Peyer's patch (tissue), 4 donors: Measurements from ENCODE around the gene TMIGD3. TPM values are rescaled to one million over a fixed set of nuclear protein-coding genes. Genes with fewer than 3 reads are reported as not detected.
"Not testable (repeated sequence)": the region's sequence is repeated elsewhere in the genome, so short reads cannot be mapped to it uniquely, and the experiment has no call there.

Source experiments
- DNase-seq, 3 donors: peaks; one replicate each; pipeline ENCODE4 v3.0.0-alpha.2; 2017 to 2019
- H3K27ac ChIP-seq, 4 donors: fragments of 200-600 bp; sonication (generic); one replicate each; pipeline ENCODE4 v1.5.1; 2016 to 2019
- H3K27me3 ChIP-seq, 2 donors: fragments of 200-600 bp; sonication (generic); one replicate each; pipeline ENCODE4 v1.5.1; 2019
- H3K36me3 ChIP-seq, 3 donors: fragments of 200-600 bp; sonication (generic); one replicate each; pipeline ENCODE4 v1.5.1; 2016 to 2019
- H3K4me1 ChIP-seq, 4 donors: fragments of 200-600 bp; sonication (generic); one replicate each; pipeline ENCODE4 v1.5.1; 2016 to 2019
- H3K4me3 ChIP-seq, 4 donors: fragments of 200-600 bp; sonication (generic); 1 replicate in 3 of 4; 2 replicates in 1 of 4; pipeline ENCODE4 v1.5.1; 2016 to 2019; ENCODE audit warnings: mild to moderate bottlenecking in 1 of 4
- H3K9me3 ChIP-seq, 4 donors: fragments of 200-600 bp; sonication (generic); one replicate each; pipeline ENCODE4 v1.5.1; 2016 to 2019; ENCODE audit warnings: mild to moderate bottlenecking in 1 of 4
- CTCF ChIP-seq, 6 experiments: fragments of 450-650 bp in 4 of 6; fragments of 200-600 bp in 2 of 6; sonication (generic) in 1 of 6; IDR thresholded peaks; one replicate each; pipeline ENCODE4 v1.5.1; 2017 to 2019; ENCODE audit warnings: antibody characterized with exemption in 6 of 6, mild to moderate bottlenecking in 3 of 6, moderate library complexity in 1 of 6
- POLR2A ChIP-seq, 2 donors: fragments of 450-650 bp; IDR thresholded peaks; one replicate each; pipeline ENCODE4 v1.5.1; 2017; ENCODE audit warnings: antibody characterized with exemption in 2 of 2, mild to moderate bottlenecking in 2 of 2, moderate library complexity in 2 of 2
- total RNA-seq, 4 donors: library from RNA; depleted of rRNA; stranded (reverse); fragments of >200 nt; gene quantifications; one replicate each; pipeline ENCODE4 v1.1.0, GENCODE V29; 2016

TMIGD3 gene
- total RNA-seq: 10 to 100 TPM in 1 of 4 donors, 1 to 10 TPM in 2, not detected in 1; 2.1 to 27.2 (median 6.4) TPM

GRCh38 chr1:111503585-111504060 is at the start of gene TMIGD3, which contains the start of gene ADORA3:
Gene TMIGD3, minus strand, starts transcription at chr1:111503633. Its CDS starts 279 bp downstream, at chr1:111503354.
Gene ADORA3, minus strand, starts transcription at chr1:111503633. Its CDS starts 279 bp downstream, at chr1:111503354.
- Histone ChIP-seq H3K9me3 (no peaks in the 10 kb centered on the region), H3K4me3 (peak within 1 kb of the TSS in 2 of 4 donors; percentile 15 to 20), H3K4me1 (peaks cover 6 to 24% (median 17%) of the 10 kb centered on the region in 4 donors), H3K36me3 (no peaks in the 10 kb centered on the region), H3K27ac (peak within 1 kb of the TSS; percentile 26 to 95 (median 66)), H3K27me3 (no peaks in the 10 kb centered on the region)
- peak in 2 of 3 donors; percentile 61 to 75 for DNase-seq
- TF ChIP-seq CTCF (IDR thresholded peaks at IDR 0.05) (no peak), POLR2A (IDR thresholded peaks at IDR 0.05) (peak in 1 of 2 donors; percentile 40)

GRCh38 chr1:111553196-111553595 is 49.8 kb upstream of the TMIGD3 start:
- TF ChIP-seq CTCF (IDR thresholded peaks at IDR 0.05) (no peak), POLR2A (IDR thresholded peaks at IDR 0.05) (no peak)
- no peak for DNase-seq
- no peaks in the 10 kb centered on the region for H3K27me3 ChIP-seq
- no peaks in the 10 kb centered on the region for H3K9me3 ChIP-seq
- no peaks in the 10 kb centered on the region for H3K36me3 ChIP-seq
- H3K27ac ChIP-seq: no peak overlapping the region
- H3K4me3 ChIP-seq: no peak overlapping the region
- no peaks in the 10 kb centered on the region for H3K4me1 ChIP-seq

GRCh38 chr1:111552587-111552986 is 49.2 kb upstream of the TMIGD3 start:
- no peaks in the 10 kb centered on the region for H3K9me3 ChIP-seq
- no peaks in the 10 kb centered on the region for H3K36me3 ChIP-seq
- DNase-seq: no peak
- H3K4me1 ChIP-seq: no peaks in the 10 kb centered on the region
- H3K27ac ChIP-seq: no peak overlapping the region
- TF ChIP-seq CTCF (IDR thresholded peaks at IDR 0.05) (no peak), POLR2A (IDR thresholded peaks at IDR 0.05) (no peak)
- no peaks in the 10 kb centered on the region for H3K27me3 ChIP-seq
- no peak overlapping the region for H3K4me3 ChIP-seq

GRCh38 chr1:111551623-111552411 is 48.4 kb upstream of the TMIGD3 start:
- Histone ChIP-seq H3K27ac (no peak overlapping the region), H3K36me3 (no peaks in the 10 kb centered on the region)
- DNase-seq: no peak

GRCh38 chr1:111547786-111548185 is 44.4 kb upstream of the TMIGD3 start:
- not testable (repeated sequence) for H3K4me1 ChIP-seq

More at GRCh38 chr1:111551623-111552411, 48.4 kb upstream of the TMIGD3 start:
- H3K9me3 ChIP-seq: no peaks in the 10 kb centered on the region
- H3K4me1 ChIP-seq: no peaks in the 10 kb centered on the region
- H3K4me3 ChIP-seq: no peak overlapping the region
- TF ChIP-seq POLR2A (IDR thresholded peaks at IDR 0.05) (no peak), CTCF (IDR thresholded peaks at IDR 0.05) (no peak)
- H3K27me3 ChIP-seq: no peaks in the 10 kb centered on the region

GRCh38 chr1:111542187-111542586 is 38.8 kb upstream of the TMIGD3 start:
- H3K36me3 ChIP-seq: no peaks in the 10 kb centered on the region
- no peak for TF ChIP-seq POLR2A (IDR thresholded peaks at IDR 0.05)
- TF ChIP-seq CTCF (IDR thresholded peaks at IDR 0.05): no peak
- H3K4me3 ChIP-seq: no peak overlapping the region
- H3K27ac ChIP-seq: no peak overlapping the region
- no peak for DNase-seq
- H3K27me3 ChIP-seq: no peaks in the 10 kb centered on the region
- no peaks in the 10 kb centered on the region for H3K9me3 ChIP-seq
- peaks cover 0 to 10% (median 0%) of the 10 kb centered on the region in 4 donors for H3K4me1 ChIP-seq

More at GRCh38 chr1:111547786-111548185, 44.4 kb upstream of the TMIGD3 start:
- H3K9me3 ChIP-seq, DNase-seq, H3K27ac ChIP-seq, H3K27me3 ChIP-seq, H3K4me3 ChIP-seq, H3K36me3 ChIP-seq: not testable (repeated sequence)
